ENCODE results near the gene NUP98.

NUP98 gene

GRCh38 chr11:3637201-3637600, 160.2 kb downstream of the NUP98 start:
- DNase-seq, result no peak

GRCh38 chr11:3635641-3636375, 161.5 kb downstream of the NUP98 start:
- no peak for DNase-seq

- DNase-seq, result no peak
Measured at GRCh38 chr11:3632070-3632660, 165.2 kb downstream of the NUP98 start.

- DNase-seq, result no peak
Measured at GRCh38 chr11:3631331-3631730, 166.0 kb downstream of the NUP98 start.

GRCh38 chr11:3627291-3627690, 170.1 kb downstream of the NUP98 start:
- peak; percentile 72 for DNase-seq

GRCh38 chr11:3626250-3626960, 170.9 kb downstream of the NUP98 start:
- DNase-seq, result no peak

Data from fibroblast of skin of scalp (primary cell).